Vagina (tissue), 2 donors: ENCODE data around the gene RNF112. TPM values are rescaled to one million over a fixed set of nuclear protein-coding genes. Genes with fewer than 3 reads are reported as not detected.

ENCODE experiments used
- DNase-seq, 2 donors: peaks; one replicate each; pipeline ENCODE4 v3.0.0-alpha.2; 2017; ENCODE audit errors: extremely low spot score in 2 of 2
- H3K27ac ChIP-seq: fragments of 200-600 bp; sonication (generic); one replicate; pipeline ENCODE4 v1.5.1; 2019
- H3K27me3 ChIP-seq: fragments of 200-600 bp; sonication (generic); one replicate; pipeline ENCODE4 v1.5.1; 2019
- H3K36me3 ChIP-seq, 2 donors: fragments of 200-600 bp; sonication (generic); one replicate each; pipeline ENCODE4 v1.5.1; 2017 to 2019
- H3K4me1 ChIP-seq: fragments of 200-600 bp; sonication (generic); one replicate; pipeline ENCODE4 v1.5.1; 2019
- H3K4me3 ChIP-seq, 2 donors: fragments of 200-600 bp; sonication (generic); 1 replicate in 1 of 2; 2 replicates in 1 of 2; pipeline ENCODE4 v1.5.1; 2016 to 2019
- H3K9me3 ChIP-seq: fragments of 200-600 bp; sonication (generic); one replicate; pipeline ENCODE4 v1.5.1; 2019
- CTCF ChIP-seq, 3 experiments: fragments of 450-650 bp in 2 of 3; fragments of 200-600 bp in 1 of 3; sonication (generic) in 1 of 3; IDR thresholded peaks; one replicate each; pipeline ENCODE4 v1.5.1; 2017 to 2019; ENCODE audit warnings: antibody characterized with exemption in 3 of 3, mild to moderate bottlenecking in 2 of 3, moderate library complexity in 2 of 3
- POLR2A ChIP-seq, 2 donors: fragments of 450-650 bp; IDR thresholded peaks; one replicate each; pipeline ENCODE4 v1.6.1; 2017; ENCODE audit warnings: antibody characterized with exemption in 2 of 2, mild to moderate bottlenecking in 2 of 2, moderate library complexity in 2 of 2
- POLR2AphosphoS5 ChIP-seq, 2 donors: sonication (generic); formaldehyde crosslinking; IDR thresholded peaks; one replicate each; pipeline ENCODE4 v1.9.0; 2017; ENCODE audit warnings: antibody characterized with exemption in 2 of 2, mild to moderate bottlenecking in 2 of 2, low read depth in 1 of 2; ENCODE audit not compliant: insufficient read depth in 1 of 2
- intact Hi-C: fragments of 100-400 bp; cut with DNase I; formaldehyde crosslinking; loops from one replicate; pipeline ENCODE4 v1.15.1; 2023
- total RNA-seq: library from RNA; depleted of rRNA; stranded (reverse); fragments of >200 nt; gene quantifications from one replicate; pipeline ENCODE4 v1.2.3, GENCODE V29; 2016

The RNF112 gene
- total RNA-seq, 1 donor from 2014 or later: 1.5 TPM

DNA sequence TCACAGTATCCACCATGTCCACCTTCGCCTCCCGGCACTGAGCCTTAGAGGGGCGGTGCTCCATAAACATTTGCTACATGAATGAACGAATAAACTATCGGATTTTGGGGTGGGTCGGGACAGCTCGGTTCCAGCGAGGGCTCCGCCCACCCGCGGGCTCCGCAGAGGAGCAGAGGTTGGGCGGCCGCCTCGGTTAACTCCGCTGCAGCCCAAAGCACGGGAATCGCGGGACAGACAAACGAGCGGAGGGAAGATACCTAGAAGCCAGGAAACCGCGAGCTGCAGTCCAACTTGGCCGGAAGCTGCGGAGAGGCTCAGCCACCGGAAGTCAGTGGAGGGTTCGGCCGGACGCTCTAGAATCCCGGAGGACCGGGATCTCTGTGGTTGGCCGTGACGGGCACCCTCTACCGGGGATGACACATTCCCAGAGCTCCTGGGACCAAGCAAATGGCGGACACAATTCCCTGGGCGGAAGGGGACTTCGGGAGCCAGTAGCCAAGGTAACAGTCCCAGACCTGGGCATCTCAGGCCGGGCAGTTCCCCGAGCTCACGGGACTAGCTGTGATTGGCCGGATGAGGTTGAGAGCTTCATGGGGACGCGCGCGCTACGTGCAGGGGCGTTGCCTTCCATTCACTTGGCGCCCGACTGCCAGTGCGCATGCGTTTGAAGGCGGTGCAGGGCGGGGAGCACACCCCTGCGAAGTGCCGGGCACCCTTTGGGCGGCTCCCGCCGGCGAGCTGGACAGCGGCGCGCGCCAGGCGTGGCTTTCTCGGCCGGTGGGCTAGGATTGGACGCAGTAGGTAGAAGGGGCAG, 33.2 kb upstream of the RNF112 start:
- peaks cover 46% of the 10 kb centered on the region for H3K4me1 ChIP-seq
- peak; percentile 92 to 98 for TF ChIP-seq POLR2AphosphoS5 (IDR thresholded peaks at IDR 0.05; ENCODE audit: insufficient read depth in 1 of 2, low read depth in 1 of 2)
- peak in 2 of 3 experiments; percentile 6 to 20 for TF ChIP-seq CTCF (IDR thresholded peaks at IDR 0.05)
- TF ChIP-seq POLR2A (IDR thresholded peaks at IDR 0.05): peak in 1 of 2 donors; percentile 54
- H3K27me3 ChIP-seq: no peaks in the 10 kb centered on the region
- H3K9me3 ChIP-seq: no peaks in the 10 kb centered on the region
- intact Hi-C loops: loop anchor here (5.0 kb wide), 1 partner anchor 69 kb away; no protein-coding TSS in a partner anchor
- DNase-seq: peak; percentile 99
- H3K27ac ChIP-seq: peak overlapping the region; percentile 94
- peaks cover 0 to 31% of the 10 kb centered on the region in 2 donors for H3K36me3 ChIP-seq
- H3K4me3 ChIP-seq: peak overlapping the region; percentile 85 to 95

GRCh38 chr17:19378416-19379360, 32.3 kb upstream of the RNF112 start, which contains the start of gene MAPK7:
Gene MAPK7 (plus strand): TSS chr17:19378498. CDS start chr17:19378901, 403 bp downstream.
- Histone ChIP-seq H3K27ac (peak within 1 kb of the TSS; percentile 94), H3K9me3 (no peaks in the 10 kb centered on the region), H3K4me3 (peak within 1 kb of the TSS; percentile 85 to 95), H3K36me3 (peaks cover 0 to 40% of the 10 kb centered on the region in 2 donors), H3K4me1 (peaks cover 55% of the 10 kb centered on the region), H3K27me3 (no peaks in the 10 kb centered on the region)
- no peak for DNase-seq
- intact Hi-C loops: loop anchor here (5.0 kb wide), 1 partner anchor 69 kb away; no protein-coding TSS in a partner anchor
- TF ChIP-seq POLR2AphosphoS5 (IDR thresholded peaks at IDR 0.05; ENCODE audit: insufficient read depth in 1 of 2, low read depth in 1 of 2) (peak in 1 of 2 donors; percentile 14), CTCF (IDR thresholded peaks at IDR 0.05) (no peak), POLR2A (IDR thresholded peaks at IDR 0.05) (peak in 1 of 2 donors; percentile 31)

GRCh38 chr17:19379361-19380065, 31.5 kb upstream of the RNF112 start:
- Histone ChIP-seq H3K4me3 (peak overlapping the region; percentile 85 to 95), H3K27me3 (no peaks in the 10 kb centered on the region), H3K36me3 (peaks cover 0 to 42% of the 10 kb centered on the region in 2 donors), H3K9me3 (no peaks in the 10 kb centered on the region), H3K27ac (peak overlapping the region; percentile 94), H3K4me1 (peaks cover 63% of the 10 kb centered on the region)
- DNase-seq: no peak
- intact Hi-C loops: loop anchor here (5.0 kb wide), 1 partner anchor 68 kb away; no protein-coding TSS in a partner anchor
- TF ChIP-seq POLR2A (IDR thresholded peaks at IDR 0.05) (no peak), CTCF (IDR thresholded peaks at IDR 0.05) (no peak), POLR2AphosphoS5 (IDR thresholded peaks at IDR 0.05; ENCODE audit: insufficient read depth in 1 of 2, low read depth in 1 of 2) (no peak)

DNA sequence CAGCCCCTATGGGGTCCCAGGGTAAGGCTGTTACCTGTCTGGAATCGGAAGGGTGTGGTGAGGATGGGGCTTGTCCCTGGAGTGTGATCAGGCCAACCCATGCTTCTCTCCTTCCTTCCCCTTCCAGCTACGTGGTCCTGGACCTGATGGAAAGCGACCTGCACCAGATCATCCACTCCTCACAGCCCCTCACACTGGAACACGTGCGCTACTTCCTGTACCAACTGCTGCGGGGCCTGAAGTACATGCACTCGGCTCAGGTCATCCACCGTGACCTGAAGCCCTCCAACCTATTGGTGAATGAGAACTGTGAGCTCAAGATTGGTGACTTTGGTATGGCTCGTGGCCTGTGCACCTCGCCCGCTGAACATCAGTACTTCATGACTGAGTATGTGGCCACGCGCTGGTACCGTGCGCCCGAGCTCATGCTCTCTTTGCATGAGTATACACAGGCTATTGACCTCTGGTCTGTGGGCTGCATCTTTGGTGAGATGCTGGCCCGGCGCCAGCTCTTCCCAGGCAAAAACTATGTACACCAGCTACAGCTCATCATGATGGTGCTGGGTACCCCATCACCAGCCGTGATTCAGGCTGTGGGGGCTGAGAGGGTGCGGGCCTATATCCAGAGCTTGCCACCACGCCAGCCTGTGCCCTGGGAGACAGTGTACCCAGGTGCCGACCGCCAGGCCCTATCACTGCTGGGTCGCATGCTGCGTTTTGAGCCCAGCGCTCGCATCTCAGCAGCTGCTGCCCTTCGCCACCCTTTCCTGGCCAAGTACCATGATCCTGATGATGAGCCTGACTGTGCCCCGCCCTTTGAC, 30.3 kb upstream of the RNF112 start:
- Histone ChIP-seq H3K9me3 (no peaks in the 10 kb centered on the region), H3K36me3 (peaks cover 0 to 42% of the 10 kb centered on the region in 2 donors), H3K4me3 (no peak overlapping the region), H3K27ac (peak overlapping the region; percentile 65), H3K27me3 (no peaks in the 10 kb centered on the region), H3K4me1 (peaks cover 73% of the 10 kb centered on the region)
- DNase-seq: no peak
- TF ChIP-seq CTCF (IDR thresholded peaks at IDR 0.05) (no peak), POLR2A (IDR thresholded peaks at IDR 0.05) (no peak), POLR2AphosphoS5 (IDR thresholded peaks at IDR 0.05; ENCODE audit: insufficient read depth in 1 of 2, low read depth in 1 of 2) (no peak)
- intact Hi-C loops: no loop called here
